Stimulated activated CD8-positive, alpha-beta memory T cell treated with anti-CD3 and anti-CD28 coated beads, Interleukin-2, amount 100 ng/mL, for 1 hour (primary cell): ENCODE results near the gene LBH.

Experiments used
- DNase-seq, 2 donors: peaks; one replicate each; pipeline ENCODE4 v3.0.0-alpha.2; 2020; ENCODE audit warnings: low read depth in 2 of 2

Gene LBH

GRCh38 chr2:30217644-30218337 lies 13.5 kb upstream of the LBH start:
- no peak for DNase-seq

- no peak for DNase-seq
Measured at GRCh38 chr2:30218338-30218713, 13.0 kb upstream of the LBH start.

GRCh38 chr2:30218814-30219213 lies 12.5 kb upstream of the LBH start:
- DNase-seq: no peak

- no peak for DNase-seq
Measured at GRCh38 chr2:30219886-30220875, 11.2 kb upstream of the LBH start.

GRCh38 chr2:30221531-30221930 lies 9.8 kb upstream of the LBH start:
- no peak for DNase-seq

GRCh38 chr2:30222031-30222430 lies 9.3 kb upstream of the LBH start:
- no peak for DNase-seq

DNA sequence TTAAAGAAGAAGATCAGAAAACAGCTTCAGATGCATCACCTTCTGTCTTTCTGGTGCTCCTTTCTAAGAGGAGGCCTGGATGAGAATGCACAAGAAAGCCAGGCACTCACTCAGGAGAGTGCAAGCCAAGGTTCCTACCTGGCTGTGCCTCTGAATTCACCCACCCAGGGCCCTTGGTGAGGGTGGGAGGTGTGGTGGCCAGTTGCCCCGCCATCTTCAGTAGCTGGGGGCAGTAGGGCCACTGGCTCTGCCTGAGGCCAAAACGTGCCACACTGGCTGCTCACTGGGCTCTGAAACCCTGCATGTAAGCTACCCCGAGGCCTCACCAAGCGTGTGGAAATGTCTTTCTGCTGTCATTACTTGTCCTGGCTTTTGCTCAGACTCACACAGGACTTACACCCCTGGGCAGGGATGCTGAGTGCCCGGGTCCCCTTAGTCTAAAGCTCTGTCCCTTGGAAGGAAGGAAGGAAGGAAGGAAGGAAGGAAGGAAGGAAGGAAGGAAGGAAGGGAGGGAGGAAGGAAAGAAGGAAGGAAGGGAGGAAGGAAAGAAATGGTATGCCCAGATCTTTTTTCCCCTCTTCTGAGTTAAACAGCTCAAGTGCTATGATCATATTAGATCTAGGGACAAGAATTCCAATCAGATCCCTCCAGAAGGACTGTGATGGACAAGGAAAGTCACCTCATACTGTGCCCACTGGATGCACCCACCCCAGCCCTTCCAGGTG lies 8.5 kb upstream of the LBH start:
- no peak for DNase-seq

GRCh38 chr2:30223413-30223874 lies 7.9 kb upstream of the LBH start:
- no peak for DNase-seq

DNA sequence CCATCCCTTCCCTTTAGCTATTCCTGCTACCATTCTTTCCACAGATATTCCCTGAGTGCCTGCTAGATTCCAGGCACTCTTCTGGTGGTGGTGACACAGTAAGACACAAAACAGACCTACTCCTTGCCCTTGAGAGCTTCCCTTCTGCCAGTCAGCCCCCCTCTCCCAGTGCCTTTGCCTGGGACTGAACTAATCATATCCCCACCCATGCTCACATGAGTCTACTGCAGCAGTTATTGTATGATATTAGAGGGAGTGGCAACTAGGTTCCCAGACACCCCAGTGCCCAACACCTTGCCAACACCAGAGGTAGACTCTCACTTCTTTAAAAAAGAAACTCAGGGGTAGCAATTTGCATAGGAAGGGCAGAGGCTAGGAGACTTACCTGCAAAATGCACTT lies 7.2 kb upstream of the LBH start:
- DNase-seq: no peak

DNA sequence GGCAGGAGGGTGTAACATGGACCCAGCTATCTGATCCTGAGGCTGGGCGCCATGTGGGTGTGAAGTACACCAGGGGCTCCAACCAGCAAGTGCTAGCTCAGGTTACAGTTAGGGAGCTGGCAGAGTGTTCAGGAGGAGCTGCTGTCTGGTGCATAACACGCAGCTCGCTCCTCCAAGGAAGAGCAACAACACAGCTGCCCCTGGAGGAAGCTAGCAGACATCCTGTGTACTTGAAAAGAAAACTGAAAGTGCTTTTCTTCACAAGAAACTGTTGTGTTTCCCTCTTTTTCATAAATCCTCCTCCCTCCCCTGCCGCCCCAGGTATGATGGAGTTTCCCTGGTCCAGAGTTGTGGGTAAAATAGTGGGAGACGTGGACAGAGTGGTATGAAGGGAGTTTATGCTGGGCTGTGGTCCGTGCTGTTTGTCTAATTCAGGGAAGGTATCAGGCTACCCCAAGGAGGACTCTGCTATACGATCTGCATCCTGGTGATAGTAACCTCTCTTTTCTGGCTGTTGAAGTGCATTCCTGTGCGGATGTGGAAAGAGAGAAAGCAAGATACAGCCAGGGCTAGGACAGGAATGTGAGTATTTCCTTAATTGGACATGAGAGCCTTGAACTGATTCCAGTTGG lies 6.1 kb upstream of the LBH start:
- DNase-seq: no peak

GRCh38 chr2:30226144-30227032 lies 4.9 kb upstream of the LBH start:
- no peak for DNase-seq

DNA sequence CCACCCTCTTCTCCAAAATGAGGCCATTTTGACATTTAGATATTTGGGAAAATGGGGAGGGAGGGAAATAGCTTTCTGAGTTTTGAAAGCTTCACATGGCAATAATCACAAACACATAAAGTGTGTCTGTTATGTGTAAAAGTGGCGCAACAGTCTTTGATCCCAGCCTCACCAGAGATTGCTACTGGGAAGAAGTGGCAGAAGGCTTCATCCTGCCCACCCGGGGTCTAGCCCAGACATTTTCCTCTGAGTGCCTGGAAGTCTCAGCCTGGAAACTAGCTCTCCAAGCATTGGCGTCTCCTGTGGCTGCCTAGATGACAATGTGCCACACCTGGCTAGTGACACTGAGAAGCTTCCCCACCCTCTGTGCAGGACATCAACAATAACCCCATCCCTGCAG lies 1.7 kb upstream of the LBH start:
- DNase-seq: no peak

DNA sequence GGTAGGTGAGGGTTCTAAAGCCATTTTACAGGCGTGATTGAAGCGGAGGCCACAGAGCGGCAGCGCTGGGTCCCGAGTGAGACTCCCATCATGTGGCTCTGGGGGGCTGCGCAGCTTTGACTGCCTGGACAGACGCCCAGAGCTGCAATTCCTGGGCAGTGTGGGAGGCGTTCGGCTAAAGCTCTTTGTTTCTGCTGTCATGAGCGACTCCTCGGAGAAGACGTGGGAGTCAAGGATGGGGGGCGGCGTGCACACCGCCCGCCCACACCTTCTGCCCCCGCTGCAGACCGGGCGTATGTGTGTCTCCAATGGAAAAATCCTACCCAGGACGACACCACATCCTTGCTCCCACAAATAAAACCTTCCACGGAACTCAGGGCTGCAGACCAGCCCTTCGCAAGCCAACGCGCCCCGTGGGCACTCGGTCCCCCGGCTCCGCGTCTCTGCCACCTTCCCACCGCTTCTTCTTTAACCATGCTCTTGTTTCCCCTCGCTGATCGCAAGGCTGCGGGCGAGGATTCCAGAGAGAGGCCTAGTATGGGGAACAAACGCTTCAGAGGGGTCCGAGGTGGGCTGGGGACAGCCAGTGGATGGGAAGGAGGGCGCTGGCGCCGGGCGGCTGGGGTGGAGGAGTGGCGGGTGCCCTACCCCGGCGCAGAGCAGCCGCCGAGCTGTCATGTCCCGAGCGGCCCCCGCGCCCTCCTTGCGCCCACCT lies 680 bp upstream of the LBH start:
- no peak for DNase-seq

- DNase-seq: peak; percentile 56 to 64
Measured at GRCh38 chr2:30231996-30232800, 864 bp downstream of the LBH start.

- no peak for DNase-seq
Measured at GRCh38 chr2:30232801-30233130, 1.4 kb downstream of the LBH start.

DNA sequence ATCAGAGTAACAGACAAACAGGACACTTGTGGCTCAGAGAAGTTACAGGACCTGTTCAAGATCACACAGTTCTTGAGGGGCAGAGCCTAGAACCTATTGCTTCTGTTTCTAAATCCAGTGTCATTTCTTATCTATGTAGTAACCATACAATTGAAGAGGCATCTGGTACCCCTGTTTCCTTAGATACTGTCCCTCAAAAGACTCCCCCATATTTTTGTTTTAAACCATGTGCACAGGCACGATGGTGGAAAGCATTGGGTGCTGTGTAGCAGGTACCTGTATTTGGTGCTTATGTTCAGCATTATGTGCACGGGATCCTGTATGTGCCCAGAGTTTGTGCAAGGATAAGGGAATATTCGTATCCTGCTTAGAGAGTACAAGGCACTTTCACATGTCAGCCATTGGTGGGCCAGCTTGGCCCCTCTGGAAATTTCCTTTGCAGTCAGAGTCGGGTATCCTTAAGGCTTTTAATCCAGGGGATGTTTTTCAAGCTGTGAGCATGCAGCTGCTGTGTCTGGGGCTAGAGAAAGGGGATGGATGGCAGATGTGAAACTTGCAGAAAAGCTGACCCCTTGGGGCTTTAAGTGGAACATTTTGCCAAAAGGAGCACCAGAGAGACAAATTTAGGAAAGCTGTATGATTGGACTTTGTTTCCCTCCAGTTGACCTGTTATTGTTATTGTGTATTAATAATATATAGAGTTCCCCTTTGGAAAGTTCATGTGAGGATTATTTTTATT lies 2.1 kb downstream of the LBH start:
- DNase-seq: no peak

- no peak for DNase-seq
Measured at GRCh38 chr2:30234180-30234971, 3.0 kb downstream of the LBH start.
